Cortex of kidney (tissue), 1 donor: Measurements from ENCODE around the gene HACD3.

Experiments
- DNase-seq: peaks from one replicate; lab custom pipeline; 2025; lab: John Stamatoyannopoulos, UW

The HACD3 gene, protein sequence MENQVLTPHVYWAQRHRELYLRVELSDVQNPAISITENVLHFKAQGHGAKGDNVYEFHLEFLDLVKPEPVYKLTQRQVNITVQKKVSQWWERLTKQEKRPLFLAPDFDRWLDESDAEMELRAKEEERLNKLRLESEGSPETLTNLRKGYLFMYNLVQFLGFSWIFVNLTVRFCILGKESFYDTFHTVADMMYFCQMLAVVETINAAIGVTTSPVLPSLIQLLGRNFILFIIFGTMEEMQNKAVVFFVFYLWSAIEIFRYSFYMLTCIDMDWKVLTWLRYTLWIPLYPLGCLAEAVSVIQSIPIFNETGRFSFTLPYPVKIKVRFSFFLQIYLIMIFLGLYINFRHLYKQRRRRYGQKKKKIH

DNA sequence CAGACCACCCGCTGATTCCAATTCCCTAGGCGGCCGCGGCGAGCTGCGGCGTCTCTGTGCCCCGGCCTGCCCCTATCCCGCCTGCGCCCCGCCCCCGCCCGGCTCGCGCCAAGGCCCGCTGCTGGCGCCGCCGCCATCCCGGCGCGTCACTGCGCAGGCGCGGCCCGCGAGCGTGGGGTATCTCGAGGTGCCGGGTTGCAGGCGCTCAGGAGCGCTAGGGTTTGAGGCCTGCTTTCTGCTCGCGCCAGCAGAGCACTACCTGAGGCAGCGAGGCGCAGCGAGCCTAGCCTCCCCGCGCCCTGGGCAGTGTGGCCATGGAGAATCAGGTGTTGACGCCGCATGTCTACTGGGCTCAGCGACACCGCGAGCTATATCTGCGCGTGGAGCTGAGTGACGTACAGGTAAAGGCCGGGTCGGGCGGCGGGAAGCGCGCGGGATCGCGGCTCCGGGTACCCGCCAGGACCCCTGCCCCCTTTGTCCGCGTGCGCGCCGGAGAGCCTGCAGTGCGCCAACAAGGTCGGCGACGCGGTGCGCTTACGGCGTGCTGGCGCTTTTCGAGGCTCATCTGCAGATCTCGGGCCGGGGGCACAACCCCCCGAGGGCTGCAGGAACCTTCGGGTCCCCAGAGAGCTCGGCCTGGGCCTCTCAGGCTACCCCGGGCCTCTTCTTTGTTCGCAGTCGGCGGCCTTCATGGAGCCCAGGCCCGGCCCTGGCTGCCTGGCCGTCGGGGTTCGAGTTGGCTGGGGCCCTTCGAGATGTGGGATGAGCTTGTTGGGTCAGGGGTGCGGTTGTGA, at the start of gene HACD3:
Gene HACD3, plus strand, starts transcription at position 146 of the 794 bp plus-strand sequence. Its CDS starts 169 bp downstream, at position 315.
- DNase-seq: no peak

DNA sequence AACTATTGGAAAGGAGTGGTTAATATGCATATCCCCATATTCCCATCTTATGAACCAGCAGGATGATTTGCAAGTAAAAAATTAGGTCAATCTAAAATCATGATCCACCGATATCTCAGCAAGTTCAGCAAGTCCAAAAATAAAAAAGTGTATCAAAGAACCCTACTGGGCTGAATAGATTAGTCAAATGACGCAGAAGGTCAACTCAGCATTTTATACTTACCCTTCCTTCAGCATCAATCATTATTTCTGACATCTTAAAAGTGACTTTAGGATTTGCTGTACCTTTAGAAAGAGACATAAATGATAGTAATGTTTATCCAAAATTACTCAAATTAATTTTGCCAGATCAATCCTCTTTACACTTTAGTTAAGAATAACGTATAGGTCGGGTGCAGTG, 45.4 kb upstream of the HACD3 start:
- DNase-seq: no peak

DNA sequence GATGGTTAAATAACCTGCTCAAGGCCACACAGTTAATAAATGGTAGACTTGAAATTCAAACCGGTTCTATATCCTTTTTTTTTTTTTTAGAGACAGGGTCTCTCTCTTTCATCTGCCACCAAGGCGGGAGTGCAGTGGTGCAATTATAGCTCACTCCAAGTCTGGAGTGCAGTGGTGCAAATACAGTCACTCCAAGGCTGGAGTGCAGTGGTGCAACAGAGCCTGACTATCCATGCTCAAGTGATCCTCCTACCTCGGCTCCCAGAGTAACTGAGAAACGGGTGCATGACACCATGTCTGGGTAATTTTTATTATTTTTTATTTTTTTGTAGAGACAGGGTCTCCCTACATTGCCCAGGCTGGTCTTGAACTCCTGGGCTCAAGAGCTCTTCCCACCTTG, 36.2 kb upstream of the HACD3 start:
- DNase-seq: no peak

DNA sequence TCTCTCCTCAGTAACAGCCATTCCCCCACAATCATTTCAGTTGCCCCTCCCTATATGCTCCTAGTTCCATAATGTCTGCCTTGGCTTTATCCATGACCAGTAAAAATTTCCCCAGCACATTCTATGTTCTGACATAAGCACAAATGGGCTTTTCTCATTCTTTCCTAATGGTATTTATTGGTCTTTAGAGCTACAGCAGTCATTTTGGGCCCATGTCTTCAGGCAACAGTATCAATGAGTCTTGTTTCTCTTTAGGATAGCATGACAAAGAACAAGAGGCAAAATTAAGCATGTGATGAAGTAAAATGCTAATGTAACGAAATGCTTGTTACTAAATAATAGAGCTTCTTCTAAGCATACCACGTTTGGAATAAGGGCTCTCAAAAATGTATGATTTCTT, 20.9 kb upstream of the HACD3 start:
- no peak for DNase-seq

DNA sequence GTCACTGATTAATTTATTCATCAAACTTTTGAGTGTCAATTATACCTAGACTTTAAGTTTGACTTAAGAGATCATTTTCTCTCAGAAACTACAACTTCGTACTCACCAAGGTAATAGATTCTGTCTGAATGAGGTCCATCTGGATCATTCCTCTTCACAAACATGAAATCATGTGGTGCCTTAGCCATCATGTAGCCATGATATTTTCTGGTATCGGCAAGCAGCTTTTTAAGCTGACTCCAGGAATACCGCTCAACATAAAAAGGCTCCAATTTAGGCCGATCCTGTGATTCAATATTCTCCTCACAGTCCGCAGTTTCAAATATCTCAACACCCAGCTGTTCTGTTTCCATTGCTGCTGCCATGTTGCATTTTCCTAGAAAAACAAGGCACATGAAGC, 18.1 kb upstream of the HACD3 start:
- DNase-seq: no peak

DNA sequence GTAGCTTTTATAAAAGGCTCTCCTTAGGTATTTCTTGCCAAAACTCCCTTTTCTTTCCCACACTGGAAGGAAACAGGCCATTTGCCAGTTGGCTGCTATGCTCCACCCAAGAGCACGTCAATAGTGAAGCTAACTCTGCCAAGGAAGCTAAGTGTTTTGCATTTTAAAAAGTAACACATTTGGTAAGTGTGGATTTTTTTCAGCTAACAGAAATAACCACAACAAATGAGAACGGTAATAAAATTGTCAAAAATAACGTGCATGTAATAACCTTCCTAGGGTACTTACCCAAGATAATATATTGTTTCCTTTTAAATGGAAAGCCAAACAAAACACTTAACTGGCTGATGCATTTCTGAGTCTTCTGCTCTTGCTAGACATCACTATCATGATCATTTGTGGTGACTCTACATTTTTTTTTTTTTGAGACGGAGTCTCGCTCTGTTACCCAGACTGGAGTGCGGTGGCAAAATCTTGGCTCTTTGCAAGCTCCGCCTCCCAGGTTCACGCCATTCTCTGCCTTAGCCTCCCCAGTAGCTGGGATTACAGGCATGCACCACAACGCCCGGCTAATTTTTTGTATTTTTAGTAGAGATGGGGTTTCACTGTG, 17.4 kb upstream of the HACD3 start:
- DNase-seq: no peak

DNA sequence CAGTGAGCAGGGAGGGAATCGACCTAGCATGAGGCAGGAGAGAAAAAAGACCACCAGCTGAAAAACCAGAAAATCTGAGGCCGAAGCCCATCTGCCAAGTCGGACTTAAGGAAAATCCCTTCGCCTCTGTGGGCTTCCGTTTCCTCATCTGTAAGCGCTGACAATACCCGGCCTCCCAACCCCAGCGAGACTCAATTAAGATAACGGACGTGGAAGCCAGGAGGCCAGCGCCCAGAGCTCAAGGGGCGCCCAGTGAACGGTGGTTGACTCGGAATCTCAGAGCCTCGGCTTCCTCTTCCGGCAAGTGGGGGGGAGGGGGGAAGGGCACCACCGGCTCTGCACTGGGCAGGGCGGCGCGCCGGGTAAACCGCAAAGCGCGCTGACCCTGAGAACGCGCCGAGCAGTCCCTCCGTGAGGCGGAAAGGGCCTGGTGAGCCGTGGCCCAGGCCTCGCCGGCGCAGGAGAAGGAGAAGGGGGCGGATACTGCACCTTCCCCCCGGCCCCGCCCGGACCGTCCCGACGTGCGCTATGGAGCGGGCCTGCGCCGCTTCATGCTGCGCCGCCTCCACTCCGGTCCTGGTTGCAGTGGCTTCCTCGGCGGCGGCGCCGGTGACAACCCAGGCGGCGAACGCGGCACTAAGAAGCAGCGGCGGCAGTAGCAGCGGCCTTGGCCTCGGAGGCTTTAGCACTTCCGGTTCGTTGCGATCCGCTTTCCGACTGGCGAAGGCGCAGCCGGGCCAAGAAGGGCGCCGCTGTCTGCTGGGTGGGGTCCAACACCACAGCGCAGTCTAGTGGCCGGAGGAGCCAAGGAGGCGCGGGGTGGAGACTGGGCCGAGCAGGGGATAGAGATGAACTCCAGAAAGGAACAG, 13.0 kb upstream of the HACD3 start, which contains the start of gene DPP8:
Gene DPP8, minus strand, starts transcription at position 693 of the 869 bp plus-strand sequence. CDS start 5,136 bp downstream, outside the sequence.
- peak; percentile 66 for DNase-seq

DNA sequence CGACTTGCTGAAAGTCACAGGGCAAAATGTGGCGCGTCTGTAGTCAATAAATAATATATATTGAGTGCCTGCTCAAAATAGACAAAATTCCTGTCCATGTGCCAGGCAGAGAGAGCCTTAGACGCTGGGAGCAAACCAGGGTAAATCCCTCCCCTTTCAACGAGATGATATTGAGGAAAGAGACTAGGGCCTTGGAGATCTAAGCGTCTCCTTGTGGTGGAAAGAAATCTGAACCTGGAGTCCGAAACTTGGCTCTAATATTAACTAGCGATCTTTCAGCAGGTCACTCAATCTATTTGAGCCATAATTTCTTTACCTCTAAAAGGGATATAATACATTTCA, 12.4 kb upstream of the HACD3 start:
- no peak for DNase-seq

DNA sequence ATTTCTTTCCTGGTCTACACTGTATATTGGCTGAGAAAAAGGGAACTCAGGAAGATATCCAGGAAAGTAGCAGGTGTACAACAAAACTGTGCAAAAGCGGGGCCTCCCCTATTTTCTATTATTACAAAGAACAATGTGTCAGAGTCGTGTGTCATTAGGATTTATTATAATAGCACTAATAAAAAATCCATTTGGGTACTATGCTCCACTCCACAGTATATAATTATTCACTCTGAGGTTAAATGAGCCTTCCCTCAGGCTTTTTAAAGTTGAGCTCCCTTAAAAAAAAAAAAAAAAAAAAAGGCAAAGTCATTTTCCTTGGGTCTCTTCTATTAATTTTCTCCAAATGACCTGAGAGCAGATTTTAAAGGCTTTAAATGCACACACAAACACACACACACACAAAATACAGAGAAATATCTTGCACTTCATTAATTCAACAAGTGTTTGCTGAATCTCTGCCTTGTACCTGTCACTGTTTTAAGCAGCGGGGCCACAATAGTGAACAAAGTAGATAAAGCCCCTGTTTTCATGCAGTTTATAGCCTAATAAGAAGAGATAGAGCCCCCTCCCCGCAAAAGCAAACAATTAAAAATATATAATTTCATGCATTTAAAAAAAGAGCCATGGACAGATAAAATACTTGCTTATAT, 11.5 kb upstream of the HACD3 start:
- DNase-seq: no peak

DNA sequence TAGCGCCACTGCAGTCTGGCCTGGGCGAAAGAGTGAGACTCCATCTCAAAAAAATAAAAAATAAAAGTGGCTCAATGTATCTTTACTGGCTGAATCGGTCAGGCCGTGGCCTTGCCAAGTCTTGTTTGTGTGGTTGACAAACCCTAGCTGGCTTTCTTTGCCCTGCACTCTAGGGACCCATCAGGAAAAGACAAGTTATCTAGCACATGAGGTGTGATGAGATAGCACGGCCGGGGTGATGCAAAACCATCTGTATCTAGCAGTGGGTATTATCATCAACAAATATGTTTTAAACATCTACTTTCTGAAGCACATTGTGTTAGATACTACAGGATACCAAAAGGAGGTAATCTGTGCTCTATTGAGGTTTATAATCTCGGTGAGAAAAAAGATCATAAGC, 8.9 kb upstream of the HACD3 start:
- DNase-seq: no peak

DNA sequence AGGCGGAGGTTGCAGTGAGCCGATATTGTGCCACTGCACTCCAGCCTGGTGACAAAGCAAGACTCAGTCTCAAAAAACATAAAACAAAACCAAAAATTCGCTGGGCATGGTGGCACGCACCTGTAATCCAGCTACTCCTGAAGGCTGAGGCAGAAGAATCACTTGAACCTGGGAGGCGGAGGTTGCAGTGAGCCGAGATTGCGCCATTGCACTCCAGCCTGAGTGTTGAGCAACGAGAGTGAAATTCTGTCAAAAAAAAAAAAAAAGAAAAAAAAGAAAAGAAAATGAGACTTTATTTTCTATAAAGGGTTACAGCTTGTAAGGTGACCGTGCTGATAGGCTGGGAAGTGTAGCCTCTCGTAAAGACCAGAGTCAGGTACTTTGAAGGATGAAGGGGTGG, 6.0 kb upstream of the HACD3 start:
- DNase-seq: no peak

DNA sequence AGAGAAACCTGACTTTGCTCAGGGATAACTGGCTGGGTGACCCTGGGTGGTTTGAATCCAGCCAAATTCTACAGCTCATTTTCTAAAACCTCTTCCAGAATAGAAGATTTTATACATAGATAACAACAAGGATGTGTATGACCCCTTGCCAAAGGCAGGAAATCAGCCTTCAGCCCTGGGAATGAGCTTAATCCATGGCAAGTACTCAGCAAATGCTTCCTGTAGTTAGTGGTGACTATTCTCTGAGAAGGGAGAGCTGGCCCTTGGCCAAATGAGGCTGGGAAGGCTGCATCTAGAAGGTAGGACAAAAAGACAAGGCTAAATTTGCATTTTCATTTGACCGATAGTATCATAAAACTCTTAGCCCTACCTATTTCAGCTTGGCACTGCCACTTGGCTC, 4.6 kb upstream of the HACD3 start:
- no peak for DNase-seq

DNA sequence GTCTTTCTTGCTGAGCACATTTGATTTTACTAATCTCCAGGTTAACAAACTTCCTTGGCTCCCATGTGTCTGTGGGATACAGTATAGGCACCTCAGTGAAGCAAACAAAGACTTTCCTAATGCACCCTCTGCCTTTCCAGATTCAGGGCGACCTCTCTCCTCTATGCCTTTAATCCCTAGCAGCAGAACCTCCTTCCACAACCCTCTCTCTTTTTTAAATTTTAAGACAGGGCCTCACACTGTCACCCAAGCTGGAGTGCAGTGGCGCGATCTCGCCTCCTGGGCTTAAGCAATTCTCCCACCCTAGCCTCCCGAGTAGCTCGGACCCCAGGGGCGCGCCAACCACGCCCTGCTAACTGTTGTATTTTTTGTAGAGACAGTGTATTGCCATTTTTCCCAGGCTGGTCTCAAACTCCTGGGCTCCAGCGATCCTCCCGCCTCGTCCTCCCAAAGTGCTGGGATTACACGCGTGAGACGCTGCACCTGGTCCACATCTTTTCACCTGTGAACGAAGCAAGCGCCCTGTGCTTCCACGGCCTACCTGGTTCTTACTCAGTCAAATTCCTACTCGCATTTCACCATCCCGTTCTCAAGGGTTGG, 1.7 kb upstream of the HACD3 start:
- no peak for DNase-seq

DNA sequence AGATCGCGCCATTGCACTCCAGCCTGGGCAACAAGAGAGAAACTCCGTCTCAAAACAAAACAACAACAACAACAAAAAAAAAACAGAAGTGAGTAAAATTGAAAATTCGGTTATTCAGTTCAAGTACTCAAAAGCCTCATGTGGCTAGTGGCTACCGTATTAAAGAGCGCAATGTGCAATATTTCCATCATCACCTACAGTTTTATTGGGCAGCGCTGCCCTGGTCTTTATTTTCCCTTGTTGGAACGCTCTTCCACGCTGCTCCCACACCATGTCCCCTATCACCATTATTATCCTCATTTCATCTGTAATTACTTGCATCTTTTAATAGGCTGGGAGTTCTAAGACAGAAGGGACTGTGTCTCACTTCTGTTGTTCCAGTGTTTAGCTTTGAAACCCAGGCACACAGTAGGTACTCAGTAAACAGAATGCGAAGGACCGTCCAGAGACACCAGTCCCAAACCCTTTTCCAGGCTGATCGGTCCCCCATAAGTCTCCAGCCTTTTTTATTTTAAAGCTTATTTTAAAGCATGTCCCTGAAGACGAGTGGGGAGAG, 423 bp upstream of the HACD3 start:
- no peak for DNase-seq

DNA sequence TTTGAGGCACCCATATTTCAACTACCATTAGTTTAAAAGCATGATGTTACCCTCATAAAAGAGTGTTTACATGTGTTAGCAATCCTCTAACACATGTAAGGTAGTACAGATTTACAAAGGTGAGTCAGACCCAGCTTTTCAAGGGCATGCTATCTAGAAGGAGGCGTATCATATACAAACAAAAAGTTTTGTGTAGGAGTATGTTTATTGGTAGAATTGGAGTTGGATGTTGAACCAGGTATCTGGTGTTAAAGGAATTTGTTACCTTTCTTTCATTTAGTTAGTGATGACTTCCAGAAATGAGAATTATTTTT, 2.4 kb downstream of the HACD3 start:
- no peak for DNase-seq

DNA sequence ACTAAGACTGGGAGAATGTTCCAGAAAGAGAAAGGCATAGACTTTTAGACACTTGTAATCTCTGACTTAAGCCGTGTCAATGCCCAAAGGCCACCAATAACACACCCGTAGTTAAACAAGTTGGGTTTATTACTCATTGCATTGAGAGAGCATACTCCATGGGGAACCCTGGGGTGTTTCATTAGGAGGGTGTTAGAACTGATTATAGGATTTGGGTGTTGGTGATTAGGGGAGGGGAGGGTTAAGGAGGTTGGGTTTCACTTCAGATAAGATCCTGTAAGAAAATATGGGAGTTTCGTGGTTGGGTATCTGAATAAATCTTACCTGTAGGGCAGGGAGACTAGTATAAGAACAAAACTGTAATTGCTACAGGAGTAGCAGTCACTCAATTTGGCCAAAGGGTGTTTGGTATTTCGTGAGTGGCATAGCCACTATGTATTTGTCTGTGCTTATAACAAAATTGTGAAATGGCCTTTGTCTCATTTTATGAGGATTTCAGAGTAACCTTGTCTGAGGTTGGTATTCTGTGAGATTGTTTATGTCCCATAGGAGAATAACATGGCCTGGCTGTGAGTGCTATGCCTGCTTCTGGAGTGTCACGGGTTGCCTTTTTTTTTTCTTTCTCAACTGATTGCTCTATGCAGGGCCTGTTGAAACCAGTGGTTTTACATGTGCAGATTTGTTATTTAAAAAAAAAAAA, 2.9 kb downstream of the HACD3 start:
- DNase-seq: no peak

DNA sequence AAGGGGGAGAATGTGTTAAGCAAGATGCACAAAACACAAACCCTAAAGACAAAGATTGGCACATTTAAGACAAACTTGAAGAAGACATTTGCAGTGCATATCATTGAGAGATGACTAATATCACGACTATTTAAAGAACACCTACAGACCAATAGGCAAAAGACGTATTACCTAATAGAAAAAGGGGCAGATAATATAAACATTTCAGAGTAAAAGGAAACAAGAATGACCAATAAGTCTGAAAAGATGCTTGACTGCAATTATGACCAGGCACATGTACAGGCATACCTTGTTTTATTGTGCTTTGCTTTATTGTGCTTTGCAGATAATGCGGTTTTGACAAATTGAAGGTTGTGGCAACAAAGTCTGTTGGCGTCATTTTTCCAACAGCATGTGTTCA, 4.9 kb downstream of the HACD3 start:
- DNase-seq: no peak

DNA sequence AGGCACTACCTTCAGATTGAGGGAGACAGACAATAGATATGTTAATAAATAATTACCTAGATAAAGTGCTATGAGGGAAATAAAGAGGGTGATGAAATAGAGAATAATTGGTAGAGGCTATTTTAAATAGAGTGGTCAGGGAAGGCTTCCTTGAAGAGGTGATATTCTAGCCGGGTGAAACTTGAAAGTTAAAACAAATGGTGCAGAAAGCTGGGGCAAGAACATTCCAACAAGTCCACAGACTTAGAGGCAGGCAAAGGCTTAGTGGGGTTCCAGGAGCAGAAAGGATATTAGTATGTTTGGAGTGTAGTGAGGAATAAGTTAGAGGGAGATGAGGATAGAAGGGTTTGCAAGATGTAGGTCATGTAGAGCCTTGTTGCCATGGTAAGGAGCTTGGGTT, 10.1 kb downstream of the HACD3 start:
- DNase-seq: no peak

DNA sequence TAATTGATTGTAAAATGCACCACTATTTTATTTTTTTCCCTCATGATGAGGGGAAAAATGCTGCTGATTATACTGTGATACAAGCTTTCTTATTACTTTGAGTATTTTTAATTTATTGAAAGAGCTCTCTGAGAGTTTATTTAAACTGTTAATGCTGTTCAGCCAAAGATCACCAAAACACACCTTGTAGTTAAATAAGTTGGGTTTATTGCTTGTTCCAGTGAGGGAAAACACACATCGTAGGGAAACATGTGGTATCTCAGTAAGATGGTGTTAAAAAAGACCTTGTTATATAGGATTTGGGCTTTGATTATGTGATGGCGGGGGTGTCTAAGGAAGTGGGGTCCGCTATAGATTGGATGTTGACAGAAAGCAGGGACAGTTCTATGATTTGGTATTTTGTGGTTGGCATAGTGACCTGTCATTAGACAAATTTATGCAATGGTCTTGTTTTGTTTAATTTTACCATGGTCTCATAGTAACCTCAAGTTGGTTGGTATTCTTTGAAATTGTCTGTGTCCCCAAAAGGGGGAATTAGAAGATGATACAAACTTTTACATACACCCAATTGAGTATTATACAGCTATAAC, 11.1 kb downstream of the HACD3 start:
- DNase-seq: no peak

DNA sequence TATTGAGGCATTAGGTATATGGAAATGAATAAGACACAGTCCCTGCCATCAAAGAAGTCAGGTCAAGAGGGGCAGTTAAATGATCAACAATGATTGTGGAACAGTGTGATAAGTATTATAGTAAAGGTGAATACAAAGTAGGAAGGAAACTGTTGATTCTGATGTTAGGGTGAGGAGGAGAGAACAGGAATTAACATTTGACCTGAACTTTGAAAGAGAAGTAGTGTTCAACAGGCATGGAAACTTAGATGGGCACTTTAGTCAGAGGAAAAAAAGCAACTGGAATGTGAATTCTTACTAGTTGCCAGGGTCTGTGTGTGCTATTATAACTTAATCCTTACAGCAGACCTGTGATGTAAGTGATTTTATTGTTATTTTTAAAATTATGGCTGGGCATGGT, 17.6 kb downstream of the HACD3 start:
- DNase-seq: no peak
